HUES6 (cell line): Measurements from ENCODE around the gene TOR4A.

Experiments used
- H3K27ac ChIP-seq: 2 replicates; pipeline ENCODE4 v1.7.0; 2013; ENCODE audit warnings: low read depth, mild to moderate bottlenecking, low read length, inconsistent platforms
- H3K27me3 ChIP-seq: 2 replicates; pipeline ENCODE4 v1.6.1; 2013; ENCODE audit warnings: low read length; ENCODE audit not compliant: control insufficient read depth, insufficient read depth
- H3K36me3 ChIP-seq: 2 replicates; pipeline ENCODE4 v1.6.1; 2013; ENCODE audit warnings: low read length; ENCODE audit not compliant: control insufficient read depth, insufficient read depth
- H3K4me1 ChIP-seq: 2 replicates; pipeline ENCODE4 v1.6.1; 2013; ENCODE audit warnings: low read length; ENCODE audit not compliant: control insufficient read depth, insufficient read depth
- H3K4me3 ChIP-seq: 2 replicates; pipeline ENCODE4 v1.5.1; 2013; ENCODE audit warnings: low read depth, low read length
- H3K9ac ChIP-seq: one replicate; pipeline ENCODE4 v1.6.1; 2013; ENCODE audit warnings: mild to moderate bottlenecking, low read length
- H3K9me3 ChIP-seq: 2 replicates; pipeline ENCODE4 v1.6.1; 2013; ENCODE audit warnings: low read depth, low read length; ENCODE audit not compliant: control insufficient read depth, insufficient read depth

Gene TOR4A

DNA sequence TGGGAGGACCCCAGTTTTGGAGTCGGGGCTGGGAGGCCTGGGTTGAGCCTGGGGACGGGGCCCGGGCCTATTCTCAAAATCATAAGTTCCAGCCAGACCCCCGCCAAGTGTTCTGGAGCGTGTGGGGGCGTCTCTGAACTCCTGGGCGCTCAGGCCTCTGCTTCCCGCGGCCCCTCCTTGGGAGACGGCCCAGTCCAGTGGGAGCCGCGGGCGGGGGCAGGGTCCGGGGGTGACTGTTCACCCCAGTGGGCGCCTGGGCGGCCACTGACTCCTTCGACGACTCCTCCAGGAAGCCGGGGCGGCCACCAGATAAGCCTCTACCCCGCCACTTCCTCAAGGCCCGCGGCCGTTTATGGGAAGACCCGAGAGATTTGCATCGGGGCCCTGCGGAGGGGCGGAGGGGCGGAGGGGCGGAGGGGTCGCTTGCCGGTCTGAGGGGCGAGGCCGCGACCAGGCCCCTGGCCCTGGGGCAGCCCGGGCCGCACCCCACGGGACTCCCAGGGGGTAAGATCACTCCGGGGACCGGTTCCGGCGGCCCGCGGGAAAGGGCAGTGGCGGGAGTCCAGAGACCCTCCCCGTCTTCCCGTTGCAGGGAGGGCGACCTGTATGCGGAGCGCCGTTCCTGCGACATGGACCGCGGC, 655 bp downstream of the TOR4A start:
- peaks cover 13% of the 10 kb centered on the region for H3K36me3 ChIP-seq
- H3K9me3 ChIP-seq, result no peaks in the 10 kb centered on the region
- peaks cover 37% of the 10 kb centered on the region for H3K4me1 ChIP-seq
- H3K9ac ChIP-seq, result peak overlapping the region; percentile 66
- peaks cover 3% of the 10 kb centered on the region for H3K27me3 ChIP-seq
- H3K27ac ChIP-seq, result peak overlapping the region; percentile 89; the same call in 1 of the 2 replicates
- H3K4me3 ChIP-seq, result peak overlapping the region; percentile 54

DNA sequence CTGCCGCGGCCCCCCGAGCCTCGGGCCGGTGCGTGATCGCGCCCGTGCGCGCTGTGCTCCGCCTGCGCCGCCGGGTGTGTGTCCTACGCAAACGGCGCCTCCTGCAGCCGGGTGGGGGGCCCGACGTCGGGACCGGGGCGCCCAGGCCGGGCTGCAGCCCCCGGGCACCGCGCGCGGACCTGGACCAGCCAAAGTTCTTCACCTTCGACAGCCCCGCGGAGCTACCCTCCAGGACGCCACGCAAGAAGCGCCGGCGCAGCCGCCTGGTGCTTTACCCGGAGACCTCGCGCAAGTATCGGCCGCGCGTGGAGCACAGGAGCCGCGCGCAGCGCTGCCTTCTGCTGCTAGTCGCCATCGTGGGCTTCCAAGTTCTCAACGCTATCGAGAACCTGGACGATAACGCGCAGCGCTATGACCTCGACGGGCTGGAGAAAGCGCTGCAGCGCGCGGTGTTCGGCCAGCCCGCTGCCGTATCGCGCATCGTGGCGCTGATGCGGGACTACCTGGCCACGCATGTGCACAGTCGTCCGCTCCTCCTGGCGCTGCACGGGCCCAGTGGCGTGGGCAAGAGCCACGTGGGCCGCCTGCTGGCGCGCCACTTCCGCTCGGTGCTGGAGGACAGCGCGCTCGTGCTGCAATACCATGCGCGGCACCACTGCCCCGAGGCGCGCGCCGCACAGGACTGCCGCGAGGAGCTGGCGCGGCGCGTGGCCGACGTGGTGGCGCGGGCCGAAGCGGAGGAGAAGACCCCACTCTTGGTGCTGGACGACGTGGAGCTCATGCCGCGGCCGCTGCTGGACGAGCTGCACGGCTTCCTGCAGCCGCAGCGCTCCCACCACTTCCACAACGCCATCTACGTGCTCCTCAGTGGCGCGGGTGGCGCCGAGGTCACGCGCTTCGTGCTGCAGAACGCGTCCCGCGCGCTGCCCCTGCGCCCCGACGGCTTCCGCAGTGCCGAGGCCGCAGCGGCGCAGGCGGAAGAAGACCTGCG, 1.5 kb downstream of the TOR4A start:
- peaks cover 35% of the 10 kb centered on the region for H3K4me1 ChIP-seq
- peaks cover 3% of the 10 kb centered on the region for H3K27me3 ChIP-seq
- H3K27ac ChIP-seq, result no peak overlapping the region
- peak overlapping the region; percentile 42 for H3K4me3 ChIP-seq
- H3K9ac ChIP-seq, result no peak overlapping the region
- peaks cover 8% of the 10 kb centered on the region; the same call in 1 of the 2 replicates for H3K36me3 ChIP-seq
- no peaks in the 10 kb centered on the region for H3K9me3 ChIP-seq

DNA sequence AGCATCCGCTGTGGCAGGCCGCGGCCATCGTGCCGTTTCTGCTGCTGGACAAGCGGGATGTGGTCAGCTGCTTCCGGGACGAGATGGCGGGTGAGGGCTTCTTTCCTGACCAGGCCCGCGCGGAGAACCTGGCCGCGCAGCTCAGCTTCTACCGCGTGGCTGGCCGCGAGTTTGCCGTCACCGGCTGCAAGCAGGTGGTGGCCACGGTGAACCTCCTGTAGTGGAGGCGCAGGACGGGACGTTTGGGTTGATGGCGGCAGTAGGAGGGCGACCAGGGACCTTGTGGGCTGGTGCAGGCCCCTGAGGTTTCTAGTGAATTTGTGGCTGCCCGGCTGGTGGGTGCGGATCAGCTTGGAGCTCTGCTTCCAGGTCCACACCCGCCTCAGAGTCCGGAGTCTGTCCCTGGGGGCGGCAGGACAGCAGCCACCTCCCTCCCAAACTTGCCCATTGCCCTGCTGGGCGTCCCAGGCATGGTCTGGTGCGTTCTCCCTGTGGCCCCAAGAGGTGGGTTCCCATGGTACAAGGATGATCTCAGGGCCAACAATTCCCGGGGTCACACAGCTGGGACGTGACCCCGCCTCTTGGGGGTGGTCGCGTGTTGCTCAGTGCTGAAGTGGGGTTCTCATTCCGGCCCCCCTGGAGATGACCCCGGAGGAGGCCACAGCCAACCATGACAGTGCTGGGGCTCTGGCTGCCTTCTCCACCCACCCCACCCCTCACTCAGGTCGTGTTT, 2.4 kb downstream of the TOR4A start:
- H3K4me1 ChIP-seq, result peaks cover 32% of the 10 kb centered on the region
- H3K4me3 ChIP-seq, result no peak overlapping the region
- no peak overlapping the region for H3K9ac ChIP-seq
- H3K9me3 ChIP-seq, result no peaks in the 10 kb centered on the region
- H3K27me3 ChIP-seq, result peaks cover 3% of the 10 kb centered on the region
- 0 out of 2 replicates have a peak, but pooled peaks cover 5% of the 10 kb centered on the region for H3K36me3 ChIP-seq
- H3K27ac ChIP-seq, result no peak overlapping the region

DNA sequence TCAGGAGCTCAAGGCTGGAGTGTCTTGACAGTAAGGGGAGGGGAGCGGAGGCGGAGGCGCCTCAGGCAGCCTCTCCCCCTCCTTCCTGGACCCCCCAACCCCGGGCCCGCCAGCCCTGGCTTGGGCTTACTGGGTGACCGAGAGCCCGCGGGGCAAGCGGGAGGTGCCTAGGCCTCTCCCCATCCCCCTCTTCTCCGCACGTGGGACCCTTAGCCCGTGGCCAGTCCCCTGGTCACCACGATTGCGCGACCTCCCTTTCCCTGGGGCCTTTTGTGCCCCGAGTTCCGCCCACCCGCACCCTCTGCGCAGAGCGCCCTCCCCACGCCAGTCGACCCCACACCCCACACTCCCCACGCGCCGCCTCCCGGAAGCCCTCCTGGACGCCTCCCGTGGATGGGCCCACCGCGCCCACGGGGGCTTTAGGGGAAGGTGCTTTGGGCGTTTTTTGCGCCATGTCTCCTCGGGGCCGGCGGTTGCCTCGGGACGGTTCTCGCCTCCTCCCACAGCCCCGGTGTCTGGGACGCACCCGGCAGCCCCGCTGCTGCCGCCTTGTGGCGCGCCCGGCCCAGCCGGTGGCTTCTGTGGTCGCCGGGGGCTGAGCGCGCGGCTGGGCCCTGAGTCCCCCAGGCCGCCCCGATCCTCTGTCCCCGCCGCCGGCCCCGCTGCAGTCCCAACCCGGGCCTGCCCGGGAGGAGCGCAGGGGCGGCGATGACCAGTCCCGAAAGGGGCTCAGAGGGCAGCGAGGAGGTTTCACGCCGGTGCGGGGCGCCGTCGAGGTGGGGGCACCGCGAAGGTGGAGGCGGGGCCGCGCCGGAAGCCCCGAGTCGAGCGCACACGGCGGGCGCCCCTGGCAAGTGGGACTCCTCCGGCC, 3.2 kb downstream of the TOR4A start:
- peak overlapping the region; percentile 5 for H3K9ac ChIP-seq
- no peaks in the 10 kb centered on the region for H3K9me3 ChIP-seq
- H3K4me1 ChIP-seq, result peaks cover 26% of the 10 kb centered on the region
- peak overlapping the region; percentile 60 for H3K4me3 ChIP-seq
- peaks cover 3% of the 10 kb centered on the region for H3K27me3 ChIP-seq
- no peak overlapping the region for H3K27ac ChIP-seq
- 0 out of 2 replicates have a peak, but pooled peaks cover 5% of the 10 kb centered on the region for H3K36me3 ChIP-seq

DNA sequence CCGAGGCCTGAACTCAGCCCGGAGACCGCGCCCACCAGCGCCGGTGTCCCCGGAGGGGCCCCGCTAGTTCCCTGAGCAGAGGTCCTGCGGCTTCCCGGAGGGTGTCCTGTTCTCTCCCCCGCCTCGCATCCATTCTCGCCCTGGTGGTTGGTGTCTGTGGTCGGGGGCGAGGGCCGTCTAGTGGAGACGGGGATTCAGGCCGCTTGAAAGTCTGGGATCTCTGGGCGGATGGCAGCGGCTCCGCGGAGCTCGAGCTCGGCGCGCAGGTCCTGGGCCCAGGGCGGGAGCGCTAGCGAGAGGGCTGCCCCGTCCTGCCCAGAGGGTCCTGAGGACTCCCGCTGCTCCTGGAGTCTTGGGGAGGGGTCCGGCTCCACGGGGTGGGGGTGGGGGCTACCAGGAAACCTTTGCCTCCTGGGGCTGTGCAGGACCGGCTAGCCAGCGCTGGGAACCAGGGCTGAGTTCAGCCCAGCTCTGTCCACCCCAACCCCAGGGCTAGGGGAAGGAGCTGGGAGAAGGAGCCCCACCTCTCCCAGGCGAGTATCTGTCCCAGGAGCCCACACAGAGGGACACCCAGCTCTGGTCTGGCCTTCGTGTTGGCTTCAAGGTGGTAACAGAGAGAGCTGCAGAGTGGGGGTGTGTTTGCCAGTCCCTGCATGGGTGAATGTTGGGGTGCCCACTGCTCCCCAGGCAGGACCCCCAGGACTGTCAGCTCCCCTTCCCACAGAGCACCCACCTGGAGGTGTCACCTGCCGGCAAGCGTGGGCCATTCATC, 4.0 kb downstream of the TOR4A start:
- no peak overlapping the region for H3K27ac ChIP-seq
- peaks cover 3% of the 10 kb centered on the region for H3K27me3 ChIP-seq
- H3K36me3 ChIP-seq, result 0 out of 2 replicates have a peak, but pooled peaks cover 5% of the 10 kb centered on the region
- no peaks in the 10 kb centered on the region for H3K9me3 ChIP-seq
- peaks cover 18% of the 10 kb centered on the region for H3K4me1 ChIP-seq
- peak overlapping the region; percentile 60 for H3K4me3 ChIP-seq
- H3K9ac ChIP-seq, result peak overlapping the region; percentile 5

DNA sequence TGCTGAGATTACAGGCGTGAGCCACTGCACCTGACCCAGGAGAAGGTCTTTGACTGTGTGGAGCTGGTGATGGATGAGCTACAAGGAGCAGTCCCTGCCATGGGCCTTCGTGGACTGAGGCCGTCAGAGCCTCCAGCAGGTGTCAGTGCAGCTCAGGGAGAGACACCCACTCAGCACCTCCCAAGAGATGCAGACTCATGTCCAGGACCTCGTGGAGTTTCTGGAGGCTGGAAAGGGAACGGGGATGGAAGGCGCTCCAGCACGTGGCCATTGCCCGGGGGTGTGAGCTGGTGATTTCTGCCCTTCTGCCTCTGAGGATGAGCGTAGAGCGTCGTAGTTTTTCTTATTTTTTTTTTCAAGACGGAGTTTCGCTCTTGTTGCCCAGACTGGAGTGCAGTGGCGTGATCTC, 9.5 kb downstream of the TOR4A start:
- no peaks in the 10 kb centered on the region; the same call in 1 of the 2 replicates for H3K27me3 ChIP-seq
- no peak overlapping the region for H3K9ac ChIP-seq
- H3K4me1 ChIP-seq, result no peaks in the 10 kb centered on the region
- H3K4me3 ChIP-seq, result no peak overlapping the region
- no peaks in the 10 kb centered on the region for H3K9me3 ChIP-seq
- no peaks in the 10 kb centered on the region for H3K36me3 ChIP-seq
- no peak overlapping the region for H3K27ac ChIP-seq

DNA sequence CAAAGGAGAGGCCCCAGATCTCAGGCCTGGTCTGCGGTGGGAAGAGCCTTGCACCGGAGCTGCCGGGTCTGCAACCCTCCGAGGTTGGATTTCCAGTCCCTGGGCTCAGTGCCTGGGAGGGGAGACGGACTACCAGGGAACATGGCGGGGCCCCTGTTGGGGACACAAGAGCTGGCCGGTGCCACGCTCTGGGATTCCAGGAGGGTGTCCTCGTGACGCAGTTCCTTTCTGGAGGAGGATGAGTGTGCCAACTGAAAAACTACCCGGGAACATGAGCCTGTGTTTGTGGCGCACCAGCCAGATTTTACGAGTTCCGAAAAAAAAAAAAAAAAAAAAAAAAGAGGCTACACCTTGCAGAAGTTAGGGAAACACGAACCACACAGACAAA, 15.6 kb downstream of the TOR4A start:
- H3K27ac ChIP-seq, result no peak overlapping the region
- H3K27me3 ChIP-seq, result peaks cover 30% of the 10 kb centered on the region
- H3K4me1 ChIP-seq, result peaks cover 23% of the 10 kb centered on the region
- no peaks in the 10 kb centered on the region for H3K36me3 ChIP-seq
- no peak overlapping the region for H3K4me3 ChIP-seq
- H3K9ac ChIP-seq, result no peak overlapping the region
- no peaks in the 10 kb centered on the region for H3K9me3 ChIP-seq

DNA sequence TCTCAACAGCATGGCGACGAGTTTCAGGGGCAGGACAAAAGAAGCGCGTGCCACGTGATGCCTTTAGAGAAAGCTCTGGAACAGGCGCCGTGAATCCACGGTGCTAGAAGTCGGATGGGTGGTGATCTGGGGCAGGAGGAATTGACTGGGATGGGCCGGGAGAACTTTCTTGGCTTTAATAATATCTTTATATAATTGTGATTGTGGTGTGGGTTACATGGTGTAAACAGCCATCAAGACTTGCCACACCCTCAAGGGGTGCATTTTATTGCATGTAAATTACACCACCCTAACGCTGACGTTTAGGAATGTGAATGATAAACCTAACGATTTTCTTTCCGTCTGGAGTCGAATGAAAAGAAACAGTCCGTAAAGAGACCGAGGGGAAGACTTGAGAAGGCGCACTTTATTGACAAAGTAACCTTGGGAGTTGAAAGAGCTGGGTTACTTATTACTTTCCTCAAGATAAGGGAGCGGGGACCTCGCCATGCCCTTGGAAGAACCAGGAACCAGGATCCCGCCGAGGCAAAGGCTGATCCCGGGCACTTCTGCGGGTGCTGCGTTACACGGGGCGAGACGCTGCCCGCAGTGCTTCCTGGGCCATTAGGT, 16.1 kb downstream of the TOR4A start:
- H3K9ac ChIP-seq, result no peak overlapping the region
- no peak overlapping the region for H3K4me3 ChIP-seq
- peaks cover 35% of the 10 kb centered on the region for H3K27me3 ChIP-seq

DNA sequence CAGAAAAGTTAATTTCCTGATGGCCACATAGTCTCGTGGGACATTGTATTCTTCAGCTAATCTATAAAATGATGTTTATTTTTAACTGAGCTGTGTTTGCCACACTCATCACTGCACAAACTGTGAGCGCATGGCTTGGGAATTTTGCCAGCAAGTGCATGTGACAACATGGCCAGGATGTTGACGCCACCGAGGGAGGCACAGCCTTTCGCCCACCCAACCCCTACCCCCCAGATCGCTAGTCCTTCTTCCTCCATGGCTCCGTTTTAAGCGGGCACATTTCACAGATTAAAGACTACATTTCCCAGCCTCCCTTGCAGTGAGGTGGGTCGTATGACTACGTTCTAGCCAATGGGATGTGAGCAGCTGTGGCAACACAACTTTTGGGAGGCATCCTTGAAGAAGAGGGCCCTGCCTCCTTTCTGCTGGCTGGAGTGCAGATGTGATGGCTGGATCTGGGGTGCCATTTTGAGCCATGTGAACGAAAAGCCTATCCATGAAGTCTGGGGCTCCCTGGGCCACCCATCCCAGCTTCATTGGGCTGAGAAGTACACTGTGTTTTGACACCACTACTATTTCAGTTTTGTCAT, 16.7 kb downstream of the TOR4A start:
- peaks cover 41% of the 10 kb centered on the region for H3K27me3 ChIP-seq

More for the DNA sequence above, 16.1 kb downstream of the TOR4A start:
- Histone ChIP-seq H3K27ac (no peak overlapping the region), H3K9me3 (no peaks in the 10 kb centered on the region), H3K4me1 (peaks cover 28% of the 10 kb centered on the region), H3K36me3 (no peaks in the 10 kb centered on the region)

More for the DNA sequence above, 16.7 kb downstream of the TOR4A start:
- Histone ChIP-seq H3K4me3 (no peak overlapping the region), H3K27ac (no peak overlapping the region), H3K9ac (no peak overlapping the region), H3K4me1 (peaks cover 34% of the 10 kb centered on the region), H3K9me3 (no peaks in the 10 kb centered on the region), H3K36me3 (no peaks in the 10 kb centered on the region)
